ENCODE results near the gene EXO5. TPM values are rescaled to one million over a fixed set of nuclear protein-coding genes. Genes with fewer than 3 reads are reported as not detected.

EXO5 gene
- total and polyA plus RNA-seq, 2 of the 13 experiments (the other 11 are each of a cell fraction or from before 2014, with no cell fraction given): 9.9 to 20.5 TPM

DNA sequence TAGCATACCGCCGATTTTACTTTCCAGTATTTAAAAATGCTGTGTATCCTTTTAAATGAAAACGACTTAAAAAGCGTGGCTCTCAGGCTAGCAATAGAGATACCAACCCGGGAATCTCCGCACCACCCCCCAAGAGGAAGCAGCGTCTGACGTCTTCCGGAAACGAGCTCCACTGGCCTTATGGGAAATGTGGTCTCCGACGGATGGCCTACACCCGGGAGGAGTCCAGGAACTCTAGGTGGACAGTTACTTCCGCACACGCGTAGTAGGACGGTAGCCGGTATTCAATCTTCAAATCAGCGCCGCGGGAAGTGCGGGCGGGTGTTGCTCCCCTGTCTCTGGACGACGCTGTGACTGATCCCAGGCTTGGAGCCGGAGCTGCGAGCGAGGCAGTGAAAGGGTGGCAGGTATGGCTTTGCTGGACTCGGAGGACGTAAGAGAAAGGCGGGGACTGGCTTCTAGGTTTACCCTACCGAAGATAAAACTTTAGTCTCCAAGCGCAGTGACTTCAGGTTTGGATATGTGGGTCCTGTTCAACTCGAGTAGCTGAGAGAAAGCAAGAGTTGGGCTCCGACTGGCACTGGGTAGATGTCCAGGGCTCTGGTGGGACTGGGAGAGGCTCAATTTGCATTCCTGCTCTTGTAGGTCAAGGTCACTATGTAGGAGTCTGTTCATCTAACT lies 23.0 kb downstream of the EXO5 start, which contains the start of gene ZNF684 (continued):
- TF ChIP-seq ZNF20 (CRISPR knock-in tag; IDR thresholded peaks at IDR 0.05) (no peak), SAFB2 (CRISPR knock-in tag; IDR thresholded peaks at IDR 0.05; ENCODE audit: borderline replicate concordance, low read depth) (peak; percentile 59; the same call in 1 of the 2 replicates), ZNF234 (CRISPR knock-in tag; conservative IDR thresholded peaks at IDR 0.05) (no peak), ZNF10 (CRISPR knock-in tag; IDR thresholded peaks at IDR 0.05; ENCODE audit: borderline replicate concordance, low read depth) (no peak), ZNF598 (CRISPR knock-in tag; IDR thresholded peaks at IDR 0.05; ENCODE audit: borderline replicate concordance) (peak; percentile 66; the same call in 1 of the 2 replicates), MXD4 (CRISPR knock-in tag; IDR thresholded peaks at IDR 0.05) (peak; percentile 76; the same call in 1 of the 2 replicates), ZNF331 (CRISPR knock-in tag; IDR thresholded peaks at IDR 0.05) (peak; percentile 48), ZNF781 (CRISPR knock-in tag; IDR thresholded peaks at IDR 0.05; ENCODE audit: borderline replicate concordance, not compliant biosample characterization) (peak; percentile 89)
- TF ChIP-seq, protein P1, sequence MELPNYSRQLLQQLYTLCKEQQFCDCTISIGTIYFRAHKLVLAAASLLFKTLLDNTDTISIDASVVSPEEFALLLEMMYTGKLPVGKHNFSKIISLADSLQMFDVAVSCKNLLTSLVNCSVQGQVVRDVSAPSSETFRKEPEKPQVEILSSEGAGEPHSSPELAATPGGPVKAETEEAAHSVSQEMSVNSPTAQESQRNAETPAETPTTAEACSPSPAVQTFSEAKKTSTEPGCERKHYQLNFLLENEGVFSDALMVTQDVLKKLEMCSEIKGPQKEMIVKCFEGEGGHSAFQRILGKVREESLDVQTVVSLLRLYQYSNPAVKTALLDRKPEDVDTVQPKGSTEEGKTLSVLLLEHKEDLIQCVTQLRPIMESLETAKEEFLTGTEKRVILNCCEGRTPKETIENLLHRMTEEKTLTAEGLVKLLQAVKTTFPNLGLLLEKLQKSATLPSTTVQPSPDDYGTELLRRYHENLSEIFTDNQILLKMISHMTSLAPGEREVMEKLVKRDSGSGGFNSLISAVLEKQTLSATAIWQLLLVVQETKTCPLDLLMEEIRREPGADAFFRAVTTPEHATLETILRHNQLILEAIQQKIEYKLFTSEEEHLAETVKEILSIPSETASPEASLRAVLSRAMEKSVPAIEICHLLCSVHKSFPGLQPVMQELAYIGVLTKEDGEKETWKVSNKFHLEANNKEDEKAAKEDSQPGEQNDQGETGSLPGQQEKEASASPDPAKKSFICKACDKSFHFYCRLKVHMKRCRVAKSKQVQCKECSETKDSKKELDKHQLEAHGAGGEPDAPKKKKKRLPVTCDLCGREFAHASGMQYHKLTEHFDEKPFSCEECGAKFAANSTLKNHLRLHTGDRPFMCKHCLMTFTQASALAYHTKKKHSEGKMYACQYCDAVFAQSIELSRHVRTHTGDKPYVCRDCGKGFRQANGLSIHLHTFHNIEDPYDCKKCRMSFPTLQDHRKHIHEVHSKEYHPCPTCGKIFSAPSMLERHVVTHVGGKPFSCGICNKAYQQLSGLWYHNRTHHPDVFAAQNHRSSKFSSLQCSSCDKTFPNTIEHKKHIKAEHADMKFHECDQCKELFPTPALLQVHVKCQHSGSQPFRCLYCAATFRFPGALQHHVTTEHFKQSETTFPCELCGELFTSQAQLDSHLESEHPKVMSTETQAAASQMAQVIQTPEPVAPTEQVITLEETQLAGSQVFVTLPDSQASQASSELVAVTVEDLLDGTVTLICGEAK (IDR thresholded peaks at IDR 0.05): peak; percentile 66; the same call in 1 of the 2 replicates
- TF ChIP-seq, protein P1 (CRISPR knock-in tag; IDR thresholded peaks at IDR 0.05): peak; percentile 85
- TF ChIP-seq, protein P2, sequence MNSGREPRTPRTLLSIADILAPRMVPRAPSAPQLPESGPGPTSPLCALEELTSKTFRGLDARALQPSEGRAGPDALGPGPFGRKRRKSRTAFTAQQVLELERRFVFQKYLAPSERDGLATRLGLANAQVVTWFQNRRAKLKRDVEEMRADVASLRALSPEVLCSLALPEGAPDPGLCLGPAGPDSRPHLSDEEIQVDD (CRISPR knock-in tag; IDR thresholded peaks at IDR 0.05; ENCODE audit: borderline replicate concordance): no peak
- TF ChIP-seq, protein P3, sequence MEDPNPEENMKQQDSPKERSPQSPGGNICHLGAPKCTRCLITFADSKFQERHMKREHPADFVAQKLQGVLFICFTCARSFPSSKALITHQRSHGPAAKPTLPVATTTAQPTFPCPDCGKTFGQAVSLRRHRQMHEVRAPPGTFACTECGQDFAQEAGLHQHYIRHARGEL (CRISPR knock-in tag; IDR thresholded peaks at IDR 0.05): no peak
- TF ChIP-seq, protein P4, sequence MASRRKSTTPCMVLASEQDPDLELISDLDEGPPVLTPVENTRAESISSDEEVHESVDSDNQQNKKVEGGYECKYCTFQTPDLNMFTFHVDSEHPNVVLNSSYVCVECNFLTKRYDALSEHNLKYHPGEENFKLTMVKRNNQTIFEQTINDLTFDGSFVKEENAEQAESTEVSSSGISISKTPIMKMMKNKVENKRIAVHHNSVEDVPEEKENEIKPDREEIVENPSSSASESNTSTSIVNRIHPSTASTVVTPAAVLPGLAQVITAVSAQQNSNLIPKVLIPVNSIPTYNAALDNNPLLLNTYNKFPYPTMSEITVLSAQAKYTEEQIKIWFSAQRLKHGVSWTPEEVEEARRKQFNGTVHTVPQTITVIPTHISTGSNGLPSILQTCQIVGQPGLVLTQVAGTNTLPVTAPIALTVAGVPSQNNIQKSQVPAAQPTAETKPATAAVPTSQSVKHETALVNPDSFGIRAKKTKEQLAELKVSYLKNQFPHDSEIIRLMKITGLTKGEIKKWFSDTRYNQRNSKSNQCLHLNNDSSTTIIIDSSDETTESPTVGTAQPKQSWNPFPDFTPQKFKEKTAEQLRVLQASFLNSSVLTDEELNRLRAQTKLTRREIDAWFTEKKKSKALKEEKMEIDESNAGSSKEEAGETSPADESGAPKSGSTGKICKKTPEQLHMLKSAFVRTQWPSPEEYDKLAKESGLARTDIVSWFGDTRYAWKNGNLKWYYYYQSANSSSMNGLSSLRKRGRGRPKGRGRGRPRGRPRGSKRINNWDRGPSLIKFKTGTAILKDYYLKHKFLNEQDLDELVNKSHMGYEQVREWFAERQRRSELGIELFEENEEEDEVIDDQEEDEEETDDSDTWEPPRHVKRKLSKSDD (CRISPR knock-in tag; IDR thresholded peaks at IDR 0.05; ENCODE audit: low read depth): no peak
- TF ChIP-seq, protein P5, sequence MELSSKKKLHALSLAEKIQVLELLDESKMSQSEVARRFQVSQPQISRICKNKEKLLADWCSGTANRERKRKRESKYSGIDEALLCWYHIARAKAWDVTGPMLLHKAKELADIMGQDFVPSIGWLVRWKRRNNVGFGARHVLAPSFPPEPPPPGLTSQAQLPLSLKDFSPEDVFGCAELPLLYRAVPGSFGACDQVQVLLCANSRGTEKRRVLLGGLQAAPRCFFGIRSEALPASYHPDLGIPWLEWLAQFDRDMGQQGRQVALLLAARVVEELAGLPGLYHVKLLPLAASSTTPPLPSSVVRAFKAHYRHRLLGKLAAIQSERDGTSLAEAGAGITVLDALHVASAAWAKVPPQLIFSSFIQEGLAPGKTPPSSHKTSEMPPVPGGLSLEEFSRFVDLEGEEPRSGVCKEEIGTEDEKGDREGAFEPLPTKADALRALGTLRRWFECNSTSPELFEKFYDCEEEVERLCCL (CRISPR knock-in tag; IDR thresholded peaks at IDR 0.05; ENCODE audit: borderline replicate concordance): no peak
